H54 (cell line): ENCODE measurements around the gene LZTFL1.
A peak's percentile ranks its signal among the peaks of the same experiment; 100 is the strongest.

ENCODE experiments used
- DNase-seq: peaks from one replicate; pipeline ENCODE4 v3.0.0; 2011; ENCODE audit warnings: low spot score, mixed read lengths; ENCODE audit not compliant: insufficient read length
- FAIRE-seq: peaks from 3 replicates; lab custom pipeline; 2011; peaks lifted over from hg19 to GRCh38; lab: Jason Lieb, UNC
- POLR2A ChIP-seq: IDR thresholded peaks from 2 replicates; pipeline ENCODE4 v1.6.1; 2011; ENCODE audit warnings: low read depth, mild to moderate bottlenecking, low read length

LZTFL1 gene

DNA sequence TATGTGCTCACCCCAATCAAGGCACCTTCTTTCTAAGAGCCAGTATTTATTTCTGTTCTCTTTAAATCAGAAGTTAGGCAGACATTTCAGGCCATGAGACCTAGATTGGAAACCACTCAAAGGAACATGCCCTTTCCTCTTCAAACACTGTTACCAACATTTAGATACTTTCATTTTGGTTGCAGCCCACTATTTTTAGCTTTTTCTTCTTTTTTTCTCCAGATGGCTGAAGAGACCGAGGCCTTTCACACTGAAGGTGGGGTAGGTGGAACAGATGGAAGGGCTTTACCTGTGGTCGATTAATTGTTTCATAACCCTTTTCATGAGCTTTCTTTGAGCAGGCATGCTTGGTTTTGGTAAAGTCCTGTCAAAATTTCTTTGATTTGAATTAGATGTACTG is 10.9 kb upstream of the LZTFL1 start:
- TF ChIP-seq POLR2A = no peak
- FAIRE-seq (no peak), DNase-seq (no peak)

DNA sequence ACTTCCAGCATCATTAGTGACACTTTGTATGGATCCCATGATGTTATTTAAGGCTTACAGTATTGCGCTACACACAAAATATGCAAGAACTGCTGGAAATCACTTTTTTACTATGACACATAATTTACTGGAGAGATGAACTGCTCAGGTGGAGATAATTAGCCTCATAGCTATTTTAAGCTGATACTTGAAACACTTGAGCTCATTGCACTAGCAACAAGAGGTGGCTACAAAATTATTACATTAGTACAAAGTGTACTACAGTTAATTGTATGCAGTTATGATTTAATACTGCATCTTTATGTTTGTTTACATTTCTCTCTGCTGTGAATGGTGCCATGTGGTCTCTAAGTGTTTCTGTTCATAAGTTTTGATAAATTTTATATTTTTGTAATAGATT is 6.5 kb upstream of the LZTFL1 start:
- FAIRE-seq (no peak), DNase-seq (no peak)
- no peak for TF ChIP-seq POLR2A

DNA sequence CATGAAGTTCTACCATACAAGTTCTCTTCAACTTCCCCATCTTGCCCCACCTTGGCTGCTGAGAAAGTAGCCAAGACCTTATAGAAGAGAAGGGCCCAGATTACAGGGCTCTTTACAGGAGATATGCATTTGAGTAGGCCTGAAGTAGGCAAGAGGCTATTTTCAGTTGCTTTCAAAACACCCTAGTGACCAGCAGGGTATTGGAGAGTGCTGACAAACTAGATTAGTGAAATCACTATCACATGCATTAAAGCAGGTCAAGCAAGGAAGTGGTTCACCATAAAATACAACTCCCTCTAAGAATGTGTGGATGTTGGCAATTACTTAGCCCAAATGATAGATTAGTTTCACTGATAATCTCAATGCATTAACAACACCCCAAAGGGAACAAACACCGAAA is 2.7 kb upstream of the LZTFL1 start:
- no peak for FAIRE-seq
- DNase-seq = no peak
- no peak for TF ChIP-seq POLR2A

DNA sequence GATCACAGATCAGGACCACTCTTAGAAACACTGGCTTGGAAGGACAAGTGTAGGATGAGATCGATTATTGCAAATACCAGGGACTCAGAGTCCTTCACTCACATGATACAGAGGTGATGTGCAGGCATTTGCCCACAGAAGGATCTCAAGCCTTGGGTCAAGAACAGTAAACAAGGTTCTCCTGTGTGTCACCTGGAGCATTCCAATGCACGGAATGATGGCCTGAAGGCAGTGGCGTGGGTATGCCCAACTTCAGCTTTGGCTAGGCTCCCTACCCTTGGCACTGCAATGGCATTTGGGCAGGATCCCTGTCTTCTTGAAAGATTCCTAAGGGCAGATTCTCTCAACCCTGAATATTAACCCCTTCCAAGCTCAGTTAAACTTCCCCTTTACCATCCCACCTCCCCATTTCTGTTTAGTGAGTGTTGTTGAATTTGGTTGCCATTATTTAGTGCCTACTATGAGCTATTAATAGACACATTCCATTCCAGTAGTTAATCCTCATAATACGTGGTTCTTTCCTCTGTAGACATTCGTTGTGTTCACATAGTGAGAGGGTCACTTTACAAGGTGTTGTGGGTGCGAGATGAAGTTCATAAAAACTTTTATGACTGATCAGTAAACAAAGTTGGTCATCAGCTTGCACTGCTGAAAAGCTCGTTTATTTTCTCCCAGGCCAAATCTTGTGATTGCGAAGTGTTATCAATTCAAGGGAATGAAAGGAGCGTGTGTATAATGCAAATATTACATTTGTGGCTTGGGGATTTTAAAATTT is 1.1 kb upstream of the LZTFL1 start:
- no peak for TF ChIP-seq POLR2A
- FAIRE-seq = no peak
- DNase-seq = no peak

DNA sequence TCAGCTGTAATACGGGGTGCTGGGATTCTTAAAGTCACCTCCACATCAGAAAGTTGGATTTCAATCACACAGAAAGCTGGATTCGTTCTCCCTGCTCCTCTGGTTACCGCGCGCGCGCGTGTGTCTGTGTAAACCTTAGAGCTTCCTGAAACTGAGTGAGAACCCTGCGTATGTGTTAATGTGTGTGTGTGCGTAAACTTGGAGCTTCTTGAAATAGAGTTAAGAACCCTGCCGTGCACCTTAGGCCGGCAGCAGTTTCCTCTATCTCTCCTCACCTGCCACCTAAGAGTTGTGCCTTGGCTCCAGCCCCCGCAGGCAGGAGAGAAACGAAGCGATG is 531 bp downstream of the LZTFL1 start:
- no peak for TF ChIP-seq POLR2A
- FAIRE-seq (no peak), DNase-seq (no peak)

DNA sequence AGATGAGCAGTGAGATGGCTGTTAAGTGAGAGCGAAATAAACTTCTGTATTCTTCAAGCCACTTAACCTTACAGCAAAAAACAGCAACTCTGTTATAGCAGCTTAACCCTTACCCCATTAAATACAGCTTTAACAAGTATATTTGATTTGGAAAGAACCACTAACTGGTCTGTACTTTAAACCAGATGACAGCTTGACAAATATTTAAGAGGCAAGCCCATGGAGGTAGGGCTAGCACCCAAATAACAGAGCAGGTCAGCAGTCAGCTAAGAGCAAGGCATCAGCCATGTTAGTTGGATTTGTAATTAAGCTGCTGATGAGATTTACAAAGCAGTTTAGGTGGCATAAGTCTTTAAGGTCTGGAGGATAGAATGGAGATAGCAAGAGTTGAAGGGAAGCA is 3.5 kb downstream of the LZTFL1 start:
- no peak for DNase-seq
- FAIRE-seq = no peak
- TF ChIP-seq POLR2A = no peak

DNA sequence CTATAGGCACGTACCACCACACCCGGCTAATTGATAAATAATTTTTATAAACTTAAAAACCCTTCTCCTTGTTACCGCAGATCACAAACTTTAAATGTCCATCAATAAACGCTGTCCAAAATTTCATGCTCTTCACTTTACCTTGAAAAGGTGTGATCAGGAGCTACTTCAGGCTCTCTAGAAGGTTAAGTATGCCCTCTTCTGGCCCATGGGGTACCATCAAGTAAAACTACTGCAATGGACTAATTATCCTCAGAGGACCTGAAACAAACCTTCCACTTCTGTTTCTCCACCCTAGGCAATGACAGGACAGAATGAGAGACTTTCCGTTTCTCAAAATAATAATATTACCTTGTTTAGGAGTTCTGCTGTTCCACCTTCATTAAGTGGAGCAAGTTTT is 9.2 kb downstream of the LZTFL1 start:
- DNase-seq (no peak), FAIRE-seq (no peak)
- TF ChIP-seq POLR2A = no peak

DNA sequence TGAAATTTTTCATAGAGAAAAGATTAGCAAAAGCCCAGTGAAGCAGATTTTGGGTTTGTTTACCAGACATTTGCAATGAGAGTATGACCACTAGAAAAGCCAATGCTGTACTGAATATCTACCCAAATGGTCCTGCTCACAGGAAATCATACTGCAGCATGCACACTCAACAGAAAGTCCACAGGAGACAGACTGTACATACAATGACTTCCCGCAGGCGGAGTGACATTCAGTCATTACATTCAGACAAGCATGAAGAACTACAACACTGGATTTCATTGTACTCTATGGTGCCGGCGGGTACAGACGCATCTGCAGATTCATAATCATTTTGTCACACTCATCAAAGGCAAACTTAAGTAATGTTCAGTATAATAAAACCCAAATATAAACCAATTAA is 11.8 kb downstream of the LZTFL1 start:
- DNase-seq (no peak), FAIRE-seq (no peak)
- no peak for TF ChIP-seq POLR2A

DNA sequence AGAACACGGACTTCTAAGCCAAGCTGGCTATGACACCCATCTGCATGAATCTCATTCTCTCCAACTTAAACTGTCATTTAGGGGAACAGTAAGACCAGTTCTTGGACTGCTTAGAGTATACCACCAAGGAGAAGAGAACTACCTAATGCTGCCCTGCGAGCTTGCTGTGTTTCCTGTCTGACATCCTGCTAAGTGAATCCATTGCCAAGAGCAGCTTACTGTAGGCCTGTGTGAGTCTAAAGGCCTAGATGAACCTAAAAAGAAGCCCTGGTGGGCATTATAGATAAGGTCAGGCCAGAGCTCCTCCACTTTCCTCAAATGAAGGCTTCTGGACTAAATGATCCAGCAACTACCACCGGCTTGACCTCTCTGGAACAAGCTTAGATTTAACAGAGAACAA is 15.0 kb downstream of the LZTFL1 start:
- no peak for DNase-seq
- no peak for FAIRE-seq
- no peak for TF ChIP-seq POLR2A

DNA sequence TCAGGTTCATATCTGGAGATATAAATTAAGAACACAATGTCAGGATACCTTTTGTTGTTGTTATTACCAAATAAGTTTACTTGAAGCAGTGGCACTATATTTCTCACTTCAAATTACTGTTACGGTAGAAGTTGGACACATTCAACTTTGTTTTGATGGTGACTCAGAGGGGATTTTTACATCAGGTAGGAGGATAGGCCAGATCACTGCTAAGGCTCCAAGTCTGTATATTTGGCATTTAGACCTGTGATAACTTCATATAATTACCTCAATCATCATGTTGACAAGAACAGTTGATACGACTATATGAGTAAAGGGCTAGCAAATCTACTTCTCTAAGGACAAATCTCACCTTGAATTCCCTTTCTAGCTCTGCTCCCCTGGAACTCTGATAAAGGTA is 15.6 kb downstream of the LZTFL1 start:
- TF ChIP-seq POLR2A = no peak
- peak; percentile 85 for FAIRE-seq
- DNase-seq = no peak

DNA sequence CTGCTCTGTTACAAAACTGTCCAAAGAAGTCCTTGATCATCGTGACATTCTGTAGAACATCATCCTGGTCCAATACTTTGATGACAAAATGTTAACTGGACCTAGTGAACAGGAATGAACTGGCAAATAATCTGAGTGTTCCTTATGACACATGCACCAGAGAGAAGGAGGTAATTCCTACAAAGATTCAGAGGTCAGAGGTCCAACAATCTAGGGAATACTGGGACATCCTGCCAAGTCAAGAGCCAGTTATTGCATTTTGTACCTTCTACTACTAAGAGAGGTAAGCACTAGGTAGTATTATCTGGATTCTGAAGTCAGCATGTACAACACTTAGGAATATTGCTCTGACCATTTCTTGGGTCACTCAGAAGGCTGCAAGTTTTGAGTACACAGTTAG is 20.8 kb downstream of the LZTFL1 start:
- DNase-seq (no peak), FAIRE-seq (no peak)

DNA sequence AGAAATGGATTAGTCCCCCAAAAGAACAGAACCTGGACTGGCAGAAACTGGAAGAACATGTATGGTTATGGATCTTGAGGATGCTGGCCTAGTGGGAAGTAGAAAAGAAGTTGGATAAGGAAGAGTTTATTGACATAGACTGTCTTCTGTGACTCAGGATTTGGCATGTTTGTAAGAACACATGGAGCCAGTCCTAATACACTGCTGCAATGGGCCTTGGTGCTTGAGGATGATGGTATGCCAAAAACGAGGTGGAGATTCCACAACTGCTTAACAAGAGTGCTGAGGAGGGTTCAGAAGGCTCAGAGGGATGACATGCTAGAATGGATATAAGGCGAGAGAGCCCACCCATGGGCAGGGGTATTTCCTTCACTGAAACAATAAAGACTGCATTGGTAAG is 22.4 kb downstream of the LZTFL1 start:
- no peak for TF ChIP-seq POLR2A
- FAIRE-seq (no peak), DNase-seq (no peak)

More for the DNA sequence above, 20.8 kb downstream of the LZTFL1 start:
- no peak for TF ChIP-seq POLR2A

DNA sequence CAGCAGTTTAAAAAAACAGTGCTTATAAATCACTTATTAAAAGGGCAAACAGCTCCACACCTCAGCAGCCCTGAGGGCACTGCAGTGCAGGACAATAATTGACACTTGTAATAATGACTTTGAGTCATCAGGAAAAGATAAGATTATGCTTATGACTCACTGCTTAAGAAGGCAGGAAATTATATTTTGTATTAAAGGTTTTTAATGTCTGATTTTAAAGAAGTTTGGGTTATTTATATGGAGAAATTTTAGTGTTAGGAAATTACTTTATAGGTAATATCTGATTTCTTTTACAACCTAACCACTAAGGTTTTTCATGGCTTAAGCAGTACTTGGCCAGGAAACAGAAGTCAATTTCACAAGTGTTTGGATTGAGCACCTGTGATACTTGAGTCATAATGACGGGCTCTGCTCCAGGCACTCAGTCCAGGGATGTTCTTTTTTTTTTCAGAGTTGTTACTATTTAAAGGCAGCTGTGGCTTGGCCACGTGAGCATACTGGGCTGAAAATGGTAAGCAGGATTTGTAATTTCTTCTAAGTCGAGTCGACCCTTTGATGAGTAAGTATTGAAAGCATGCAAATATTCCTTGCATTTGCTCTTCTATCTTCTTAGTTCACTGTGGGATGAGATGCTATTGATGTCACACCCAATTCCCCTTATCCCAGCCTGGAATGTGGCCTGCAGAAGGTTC is 23.9 kb downstream of the LZTFL1 start:
- FAIRE-seq = peak; percentile 66
- DNase-seq = peak; percentile 45
- TF ChIP-seq POLR2A = no peak

DNA sequence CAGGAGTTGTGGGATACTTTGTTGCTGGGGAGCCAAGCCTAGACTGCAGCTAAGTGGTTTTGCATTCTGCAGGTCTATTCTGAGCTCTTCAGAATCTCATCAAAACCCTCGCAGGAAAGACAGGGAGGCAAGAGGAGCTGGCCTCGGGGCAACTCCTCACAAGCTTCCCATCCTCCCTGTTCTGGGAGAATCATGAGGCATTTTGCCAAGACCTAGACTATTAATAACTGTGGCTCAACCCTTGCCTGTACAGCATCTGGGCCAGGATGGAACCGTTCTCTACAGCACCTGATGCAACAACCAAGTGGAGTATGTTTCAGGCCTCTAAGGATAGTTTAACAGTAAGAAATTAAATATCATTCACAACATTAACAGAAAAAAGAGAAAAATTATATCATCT is 25.4 kb downstream of the LZTFL1 start:
- DNase-seq (no peak), FAIRE-seq (no peak)
- TF ChIP-seq POLR2A = no peak

DNA sequence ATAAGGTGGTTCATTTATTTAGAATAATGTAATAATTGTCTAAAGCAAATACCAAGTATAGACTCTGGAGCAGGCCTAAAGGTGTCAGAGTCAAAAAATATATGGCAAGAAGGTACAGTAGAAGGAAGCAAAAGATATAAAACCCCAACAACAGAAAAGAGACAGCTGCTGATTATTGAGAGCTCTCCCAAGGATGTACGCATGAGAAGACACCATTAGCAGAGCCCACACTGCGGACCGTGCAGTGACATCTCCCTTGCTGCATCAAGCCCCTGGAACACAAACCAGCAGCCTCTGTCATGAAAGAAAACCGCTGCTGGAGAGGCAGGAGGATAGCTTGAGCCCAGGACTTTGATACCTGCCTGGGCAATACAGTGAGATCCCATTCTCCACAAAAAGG is 27.6 kb downstream of the LZTFL1 start:
- DNase-seq (no peak), FAIRE-seq (no peak)
- no peak for TF ChIP-seq POLR2A
